ENCODE measurements around the gene SLC8A3.

DNA sequence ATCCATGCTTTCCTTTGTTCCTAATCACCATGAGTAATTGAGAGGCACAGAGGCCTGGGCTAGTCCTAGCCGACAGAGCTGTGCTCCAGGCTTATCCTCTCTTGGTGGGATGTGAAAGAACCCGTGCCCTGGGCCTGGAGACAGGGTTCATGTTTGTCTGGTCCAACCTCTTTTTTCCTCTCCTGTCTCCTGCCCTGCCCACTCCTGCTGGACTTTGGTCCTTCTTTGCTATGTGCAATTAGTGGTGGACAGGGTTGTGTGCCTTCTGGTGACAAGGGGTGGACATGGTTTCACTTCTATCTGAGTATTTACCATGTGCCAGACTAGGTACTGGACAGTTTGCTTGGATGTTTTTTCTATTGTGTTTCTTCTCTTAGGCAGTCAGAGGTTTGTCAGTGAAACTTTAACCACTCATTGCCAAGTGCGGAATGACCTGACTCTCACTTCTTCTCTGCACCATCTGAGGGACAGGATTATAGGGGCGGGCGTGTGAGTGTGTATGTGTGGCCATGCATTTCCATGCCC lies 183.4 kb downstream of the SLC8A3 start:
- TF ChIP-seq, protein P1, sequence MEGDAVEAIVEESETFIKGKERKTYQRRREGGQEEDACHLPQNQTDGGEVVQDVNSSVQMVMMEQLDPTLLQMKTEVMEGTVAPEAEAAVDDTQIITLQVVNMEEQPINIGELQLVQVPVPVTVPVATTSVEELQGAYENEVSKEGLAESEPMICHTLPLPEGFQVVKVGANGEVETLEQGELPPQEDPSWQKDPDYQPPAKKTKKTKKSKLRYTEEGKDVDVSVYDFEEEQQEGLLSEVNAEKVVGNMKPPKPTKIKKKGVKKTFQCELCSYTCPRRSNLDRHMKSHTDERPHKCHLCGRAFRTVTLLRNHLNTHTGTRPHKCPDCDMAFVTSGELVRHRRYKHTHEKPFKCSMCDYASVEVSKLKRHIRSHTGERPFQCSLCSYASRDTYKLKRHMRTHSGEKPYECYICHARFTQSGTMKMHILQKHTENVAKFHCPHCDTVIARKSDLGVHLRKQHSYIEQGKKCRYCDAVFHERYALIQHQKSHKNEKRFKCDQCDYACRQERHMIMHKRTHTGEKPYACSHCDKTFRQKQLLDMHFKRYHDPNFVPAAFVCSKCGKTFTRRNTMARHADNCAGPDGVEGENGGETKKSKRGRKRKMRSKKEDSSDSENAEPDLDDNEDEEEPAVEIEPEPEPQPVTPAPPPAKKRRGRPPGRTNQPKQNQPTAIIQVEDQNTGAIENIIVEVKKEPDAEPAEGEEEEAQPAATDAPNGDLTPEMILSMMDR (conservative IDR thresholded peaks at IDR 0.05; ENCODE audit: low read length) = no peak
- TF ChIP-seq EZH2phosphoT487 (IDR thresholded peaks at IDR 0.05; ENCODE audit: borderline replicate concordance) = no peak

All from Loucy (cell line).